A549 (cell line): Measurements from ENCODE around the gene ZPR1.

Experiments used
- CTCF ChIP-seq: fragments of >200 bp; sonication (Bioruptor Twin); formaldehyde crosslinking; IDR thresholded peaks from 3 replicates; pipeline ENCODE4 v1.5.1; 2016
- PHF8 ChIP-seq: fragments of 200-600 bp; sonication (generic); IDR thresholded peaks from 2 replicates; pipeline ENCODE4 v1.6.1; 2016; ENCODE audit warnings: low read depth, mild to moderate bottlenecking, antibody characterized with exemption, moderate library complexity, borderline replicate concordance
- USF2 ChIP-seq: fragments of 450-650 bp; IDR thresholded peaks from 2 replicates; pipeline ENCODE4 v1.6.1; 2014; ENCODE audit warnings: antibody characterized with exemption

GRCh38 chr11:116733043-116733755 is 54.6 kb downstream of the ZPR1 start:
- no peak for TF ChIP-seq PHF8
- no peak for TF ChIP-seq CTCF
- no peak for TF ChIP-seq USF2
